ENCODE measurements around the gene APOBEC3A. TPM values are rescaled to one million over a fixed set of nuclear protein-coding genes. Genes with fewer than 3 reads are reported as not detected.

APOBEC3A gene
- total RNA-seq, 1 experiment from 2014 or later = not detected

GRCh38 chr22:38946771-38947170 is 10.6 kb upstream of the APOBEC3A start:
- Mint-ChIP-seq H3K9me3 (ENCODE audit: low read depth, unreplicated experiment) (no peaks in the 10 kb centered on the region), H3K36me3 (ENCODE audit: insufficient read depth, unreplicated experiment) (no peaks in the 10 kb centered on the region), H3K27ac (ENCODE audit: unreplicated experiment) (no peak overlapping the region), H3K27me3 (ENCODE audit: unreplicated experiment) (peaks cover 41% of the 10 kb centered on the region), H3K4me3 (ENCODE audit: low read depth, unreplicated experiment) (no peak overlapping the region), H3K4me1 (ENCODE audit: low read depth, unreplicated experiment) (peaks cover 34% of the 10 kb centered on the region)
- intact Hi-C loops (cut with micrococcal nuclease; ENCODE audit: unreplicated experiment) = no loop called here
- BruUV-seq (replicated peaks) = no TSS peak
- CTCF ChIA-PET = no interaction called here
- DNase-seq = no peak
- no peak for TF ChIP-seq CTCF (IDR thresholded peaks at IDR 0.05; ENCODE audit: unreplicated experiment)

GRCh38 chr22:38947321-38948140 is 9.9 kb upstream of the APOBEC3A start:
- CTCF ChIA-PET = no interaction called here
- no peak overlapping the region for H3K27ac Mint-ChIP-seq (ENCODE audit: unreplicated experiment)
- no peaks in the 10 kb centered on the region for H3K9me3 Mint-ChIP-seq (ENCODE audit: low read depth, unreplicated experiment)
- H3K36me3 Mint-ChIP-seq (ENCODE audit: insufficient read depth, unreplicated experiment) = no peaks in the 10 kb centered on the region
- DNase-seq = no peak
- intact Hi-C loops (cut with micrococcal nuclease; ENCODE audit: unreplicated experiment) = no loop called here
- H3K4me1 Mint-ChIP-seq (ENCODE audit: low read depth, unreplicated experiment) = peaks cover 42% of the 10 kb centered on the region
- H3K27me3 Mint-ChIP-seq (ENCODE audit: unreplicated experiment) = peaks cover 41% of the 10 kb centered on the region
- TF ChIP-seq CTCF (IDR thresholded peaks at IDR 0.05; ENCODE audit: unreplicated experiment) = no peak
- no peak overlapping the region for H3K4me3 Mint-ChIP-seq (ENCODE audit: low read depth, unreplicated experiment)
- BruUV-seq (replicated peaks) = no TSS peak

DNA sequence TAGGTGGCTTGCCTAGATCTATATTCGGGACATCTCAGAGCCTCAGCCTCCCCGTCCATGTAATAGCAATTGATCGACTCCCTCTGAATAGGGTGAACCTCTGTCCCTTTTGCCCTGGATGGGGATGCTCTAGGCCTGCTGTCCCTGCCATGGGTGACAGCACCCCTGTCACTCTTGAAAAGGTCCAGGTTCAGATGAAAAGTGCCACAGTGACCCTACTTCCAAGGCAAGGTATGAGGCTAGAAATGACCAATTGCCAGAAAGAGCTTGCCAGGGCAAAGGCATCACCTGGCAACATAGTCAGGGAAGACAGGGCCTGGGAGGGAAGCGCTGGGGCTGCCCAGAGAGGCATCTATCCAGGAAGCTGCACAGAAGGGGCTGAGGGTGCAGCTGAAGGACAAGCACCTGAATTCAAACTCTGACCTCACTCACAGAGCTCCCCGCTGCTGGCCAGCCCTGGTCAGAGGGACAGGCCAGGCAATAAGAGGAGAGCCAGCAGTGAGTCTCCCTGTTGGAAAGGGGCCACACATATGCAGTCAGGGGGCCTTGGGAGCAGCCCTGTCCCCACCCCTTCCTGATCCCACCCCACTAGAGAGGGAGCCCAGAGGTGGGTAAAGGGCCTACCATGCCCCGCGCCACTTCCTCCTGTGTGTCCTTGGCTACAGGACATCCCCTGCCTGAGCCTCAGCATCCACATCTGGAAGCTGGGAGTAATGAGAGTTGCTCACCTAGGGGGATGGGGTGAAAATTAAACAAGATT is 9.0 kb upstream of the APOBEC3A start:
- H3K4me3 Mint-ChIP-seq (ENCODE audit: low read depth, unreplicated experiment) = no peak overlapping the region
- H3K4me1 Mint-ChIP-seq (ENCODE audit: low read depth, unreplicated experiment) = peaks cover 46% of the 10 kb centered on the region
- H3K27me3 Mint-ChIP-seq (ENCODE audit: unreplicated experiment) = peaks cover 35% of the 10 kb centered on the region
- DNase-seq = no peak
- CTCF ChIA-PET = no interaction called here
- no TSS peak for BruUV-seq (replicated peaks)
- H3K9me3 Mint-ChIP-seq (ENCODE audit: low read depth, unreplicated experiment) = no peaks in the 10 kb centered on the region
- intact Hi-C loops (cut with micrococcal nuclease; ENCODE audit: unreplicated experiment) = no loop called here
- TF ChIP-seq CTCF (IDR thresholded peaks at IDR 0.05; ENCODE audit: unreplicated experiment) = no peak
- no peak overlapping the region for H3K27ac Mint-ChIP-seq (ENCODE audit: unreplicated experiment)
- no peaks in the 10 kb centered on the region for H3K36me3 Mint-ChIP-seq (ENCODE audit: insufficient read depth, unreplicated experiment)

DNA sequence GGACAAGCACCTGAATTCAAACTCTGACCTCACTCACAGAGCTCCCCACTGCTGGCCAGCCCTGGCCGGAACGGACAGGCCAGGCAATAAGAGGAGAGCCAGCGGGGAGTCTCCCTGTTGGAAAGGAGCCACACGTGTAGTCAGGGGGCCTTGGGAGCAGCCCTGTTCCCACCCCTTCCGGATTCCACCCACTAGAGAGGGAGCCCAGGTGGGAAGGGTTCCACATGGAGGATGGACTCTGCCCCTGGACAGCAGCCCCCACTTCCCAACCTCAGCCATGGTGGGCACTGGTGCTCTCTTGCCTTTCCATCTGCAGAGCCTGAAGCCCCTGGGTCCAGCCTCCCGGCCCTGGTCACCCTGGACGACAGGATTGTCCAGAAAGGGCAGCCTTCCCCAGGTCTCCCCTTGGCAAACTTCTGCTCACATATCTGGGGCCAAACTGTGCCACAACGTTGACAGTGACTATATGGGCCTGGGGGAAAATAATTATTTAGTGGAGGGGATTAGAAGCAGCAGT is 7.5 kb upstream of the APOBEC3A start:
- intact Hi-C loops (cut with micrococcal nuclease; ENCODE audit: unreplicated experiment) = no loop called here

More for the DNA sequence above, 7.5 kb upstream of the APOBEC3A start:
- Mint-ChIP-seq H3K9me3 (ENCODE audit: low read depth, unreplicated experiment) (no peaks in the 10 kb centered on the region), H3K36me3 (ENCODE audit: insufficient read depth, unreplicated experiment) (no peaks in the 10 kb centered on the region), H3K27me3 (ENCODE audit: unreplicated experiment) (peaks cover 22% of the 10 kb centered on the region), H3K27ac (ENCODE audit: unreplicated experiment) (no peak overlapping the region), H3K4me3 (ENCODE audit: low read depth, unreplicated experiment) (no peak overlapping the region), H3K4me1 (ENCODE audit: low read depth, unreplicated experiment) (peaks cover 46% of the 10 kb centered on the region)
- no peak for TF ChIP-seq CTCF (IDR thresholded peaks at IDR 0.05; ENCODE audit: unreplicated experiment)
- CTCF ChIA-PET = interaction anchor here (0.6 to 1.1 kb wide), 2 partner anchors 9 to 167 kb away, joined by 3 to 4 read pairs; no protein-coding TSS in a partner anchor
- DNase-seq = no peak
- BruUV-seq (replicated peaks) = no TSS peak

Measured in Calu3 (cell line).